ENCODE measurements around the gene CPD. TPM values are rescaled to one million over a fixed set of nuclear protein-coding genes. Genes with fewer than 3 reads are reported as not detected.

The CPD gene
- total RNA-seq (40.2 TPM), polyA plus RNA-seq (10 to 100 TPM in 1 of 4 donors, 1 to 10 TPM in 3; 6.5 to 11.0 (median 8.1) TPM)

DNA sequence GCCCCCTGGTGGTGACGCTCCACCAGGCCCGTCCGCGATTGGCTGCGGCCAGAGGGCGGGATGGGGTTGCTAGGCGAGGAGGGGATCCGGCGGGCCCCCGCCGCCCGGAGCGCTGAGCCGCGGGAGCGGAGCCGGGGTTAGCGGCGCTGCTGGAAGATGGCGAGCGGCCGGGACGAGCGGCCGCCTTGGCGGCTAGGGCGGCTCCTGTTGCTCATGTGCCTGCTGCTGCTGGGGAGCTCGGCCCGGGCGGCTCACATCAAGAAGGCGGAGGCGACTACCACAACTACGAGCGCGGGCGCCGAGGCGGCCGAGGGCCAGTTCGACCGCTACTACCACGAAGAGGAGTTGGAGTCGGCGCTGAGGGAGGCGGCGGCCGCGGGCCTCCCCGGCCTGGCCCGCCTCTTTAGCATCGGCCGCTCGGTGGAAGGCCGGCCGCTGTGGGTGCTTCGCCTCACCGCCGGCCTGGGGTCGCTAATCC is at the start of gene CPD:
CPD (plus strand) TSS at position 103 of the 478 bp plus-strand sequence; CDS start at position 157, 54 bp downstream.
- peak; percentile 94 to 96 (median 96) for DNase-seq
- H3K4me3 Mint-ChIP-seq, result peak within 1 kb of the TSS; percentile 92 to 99 (median 96)
- peaks cover 5% of the 10 kb centered on the region for H3K27me3 ChIP-seq (ENCODE audit: control insufficient read depth, insufficient read depth, low read length)
- no peaks in the 10 kb centered on the region for H3K9me3 Mint-ChIP-seq
- peak; percentile 97 for ATAC-seq (ENCODE audit: low read depth in 2 of 2)
- peaks cover 14 to 58% (median 44%) of the 10 kb centered on the region in 4 donors for H3K4me1 Mint-ChIP-seq
- H3K9me3 ChIP-seq (ENCODE audit: control insufficient read depth in 2 of 2, low read length in 2 of 2), result no peaks in the 10 kb centered on the region
- peak within 1 kb of the TSS; percentile 90 for H3K27ac ChIP-seq (ENCODE audit: insufficient read depth, low read length, poor library complexity, severe bottlenecking)
- peaks cover 4% of the 10 kb centered on the region for H3K27me3 Mint-ChIP-seq
- H3K4me3 ChIP-seq (ENCODE audit: low read depth, low read length), result peak within 1 kb of the TSS; percentile 95
- H3K36me3 ChIP-seq (ENCODE audit: control insufficient read depth, insufficient read depth, low read length), result no peaks in the 10 kb centered on the region
- peaks cover 36% of the 10 kb centered on the region for H3K4me1 ChIP-seq (ENCODE audit: control insufficient read depth, insufficient read depth, low read length, poor library complexity, severe bottlenecking)
- no peaks in the 10 kb centered on the region for H3K36me3 Mint-ChIP-seq
- H3K27ac Mint-ChIP-seq, result peak within 1 kb of the TSS; percentile 94 to 96 (median 95)

DNA sequence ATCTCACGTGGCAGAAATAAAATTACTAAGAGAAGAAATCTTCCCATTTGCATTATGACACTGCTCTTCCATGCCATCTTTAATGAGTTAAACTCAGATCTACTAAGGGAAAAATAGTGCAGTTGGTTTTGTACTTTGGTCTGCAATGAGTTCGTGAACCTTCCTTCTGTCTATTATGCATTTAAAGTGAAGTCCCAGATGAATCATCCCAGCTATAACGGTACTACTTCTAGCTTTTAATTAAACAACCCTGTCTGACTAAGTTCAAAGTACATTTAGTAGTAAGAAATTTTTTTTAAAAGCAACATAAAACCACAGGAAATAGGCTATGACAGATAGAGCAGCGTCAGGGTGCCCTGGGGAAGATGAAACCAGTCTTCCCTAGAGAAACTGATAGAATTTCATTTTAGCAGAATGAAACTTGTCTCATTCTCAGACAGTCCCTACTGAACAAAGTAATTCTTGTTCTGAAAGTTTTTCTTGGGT is 46.6 kb upstream of the CPD start:
- H3K27ac Mint-ChIP-seq, result peak overlapping the region; percentile 15 to 87 (median 44)
- Histone ChIP-seq H3K9me3 (ENCODE audit: control insufficient read depth in 2 of 2, low read length in 2 of 2) (no peaks in the 10 kb centered on the region), H3K4me1 (ENCODE audit: control insufficient read depth, insufficient read depth, low read length, poor library complexity, severe bottlenecking) (peaks cover 32% of the 10 kb centered on the region), H3K4me3 (ENCODE audit: low read depth, low read length) (peak overlapping the region; percentile 71), H3K27me3 (ENCODE audit: control insufficient read depth, insufficient read depth, low read length) (no peaks in the 10 kb centered on the region), H3K36me3 (ENCODE audit: control insufficient read depth, insufficient read depth, low read length) (no peaks in the 10 kb centered on the region), H3K27ac (ENCODE audit: insufficient read depth, low read length, poor library complexity, severe bottlenecking) (peak overlapping the region; percentile 53)
- H3K4me1 Mint-ChIP-seq, result peaks cover 17 to 40% (median 29%) of the 10 kb centered on the region in 4 donors
- H3K4me3 Mint-ChIP-seq, result peak overlapping the region in 3 of 4 donors; percentile 33 to 74 (median 69)
- H3K36me3 Mint-ChIP-seq, result no peaks in the 10 kb centered on the region
- DNase-seq, result peak in 2 of 3 donors; percentile 67 to 75
- ATAC-seq (ENCODE audit: low read depth in 2 of 2), result peak; percentile 93 to 96
- peaks cover 0 to 3% (median 0%) of the 10 kb centered on the region in 7 donors for H3K9me3 Mint-ChIP-seq
- H3K27me3 Mint-ChIP-seq, result peaks cover 4% of the 10 kb centered on the region

DNA sequence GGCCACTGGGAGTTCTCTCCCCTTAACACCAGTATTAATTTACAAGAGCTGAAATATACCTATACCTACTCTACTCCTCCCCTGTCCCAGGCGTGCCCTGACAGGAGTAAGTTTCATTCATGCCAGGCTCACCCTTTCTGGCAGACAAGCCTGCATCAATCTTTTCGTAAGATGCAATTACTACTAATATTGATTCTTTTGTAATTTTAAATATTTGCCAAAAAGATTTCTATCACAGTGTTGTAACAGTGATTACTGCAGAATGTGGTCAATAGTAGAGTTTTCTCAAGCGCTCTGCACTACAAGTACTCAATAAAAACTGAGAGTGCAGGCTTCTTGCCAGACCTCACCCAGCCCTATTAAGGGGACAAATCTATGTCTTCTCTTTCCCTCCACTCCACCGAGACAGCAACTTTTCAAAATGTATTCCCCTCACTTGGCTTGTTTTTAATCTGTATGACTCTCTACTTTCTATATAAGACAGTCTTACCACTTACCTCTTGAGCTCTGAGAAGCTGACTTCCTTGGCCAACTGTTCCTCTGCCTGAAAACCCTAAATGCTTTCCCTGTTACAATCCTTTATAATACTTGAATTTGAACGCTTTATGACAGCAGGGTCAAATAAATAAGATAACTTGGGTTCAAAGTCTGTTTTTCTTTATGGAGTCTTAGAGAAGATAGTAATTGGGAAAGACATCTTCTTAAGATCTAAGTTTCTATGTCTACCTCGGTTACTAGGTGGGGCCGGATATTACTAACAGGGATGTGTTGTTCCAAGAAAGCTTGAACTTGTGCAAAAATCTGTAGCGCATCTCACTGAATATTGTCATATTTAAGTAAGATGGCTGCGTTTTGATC is 45.0 kb upstream of the CPD start, which contains the start of gene TMIGD1:
TMIGD1 (minus strand) TSS at position 555 of the 858 bp plus-strand sequence. CDS start 1,924 bp downstream, outside the sequence.
- Mint-ChIP-seq H3K27me3 (peaks cover 4% of the 10 kb centered on the region), H3K9me3 (peaks cover 0 to 3% (median 0%) of the 10 kb centered on the region in 7 donors), H3K36me3 (no peaks in the 10 kb centered on the region), H3K4me1 (peaks cover 17 to 40% (median 29%) of the 10 kb centered on the region in 4 donors), H3K4me3 (peak within 1 kb of the TSS in 1 of 4 donors; percentile 33), H3K27ac (peak within 1 kb of the TSS in 2 of 3 donors; percentile 44 to 48)
- DNase-seq, result no peak
- Histone ChIP-seq H3K9me3 (ENCODE audit: control insufficient read depth in 2 of 2, low read length in 2 of 2) (no peaks in the 10 kb centered on the region), H3K4me3 (ENCODE audit: low read depth, low read length) (no peak within 1 kb of the TSS), H3K4me1 (ENCODE audit: control insufficient read depth, insufficient read depth, low read length, poor library complexity, severe bottlenecking) (peaks cover 32% of the 10 kb centered on the region), H3K27ac (ENCODE audit: insufficient read depth, low read length, poor library complexity, severe bottlenecking) (no peak within 1 kb of the TSS), H3K36me3 (ENCODE audit: control insufficient read depth, insufficient read depth, low read length) (no peaks in the 10 kb centered on the region), H3K27me3 (ENCODE audit: control insufficient read depth, insufficient read depth, low read length) (no peaks in the 10 kb centered on the region)
- ATAC-seq (ENCODE audit: low read depth in 2 of 2), result no peak

DNA sequence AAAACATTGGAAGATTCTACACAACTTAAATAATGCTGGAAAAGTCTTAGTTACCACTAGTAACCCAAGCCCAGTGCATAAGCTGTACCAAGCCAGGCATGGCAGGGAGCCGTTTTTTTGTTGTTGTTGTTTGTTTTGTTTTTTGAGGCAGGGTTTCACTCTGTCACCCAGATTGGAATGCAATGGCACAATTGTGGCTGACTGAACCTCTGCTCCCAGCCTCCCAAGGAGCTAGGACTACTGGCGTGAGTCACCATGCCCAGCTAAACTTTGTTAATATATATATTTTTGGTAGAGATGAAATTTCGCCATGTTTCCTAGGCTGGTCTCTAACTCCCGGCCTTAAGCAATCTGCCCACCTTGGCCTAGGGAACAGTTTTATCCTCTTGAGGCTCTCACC is 44.3 kb upstream of the CPD start:
- H3K9me3 Mint-ChIP-seq, result peaks cover 0 to 3% (median 0%) of the 10 kb centered on the region in 7 donors
- H3K4me1 Mint-ChIP-seq, result peaks cover 17 to 40% (median 29%) of the 10 kb centered on the region in 4 donors
- DNase-seq, result no peak
- no peak overlapping the region for H3K27ac Mint-ChIP-seq
- no peak overlapping the region for H3K4me3 ChIP-seq (ENCODE audit: low read depth, low read length)
- no peaks in the 10 kb centered on the region for H3K27me3 ChIP-seq (ENCODE audit: control insufficient read depth, insufficient read depth, low read length)
- H3K9me3 ChIP-seq (ENCODE audit: control insufficient read depth in 2 of 2, low read length in 2 of 2), result no peaks in the 10 kb centered on the region
- H3K27ac ChIP-seq (ENCODE audit: insufficient read depth, low read length, poor library complexity, severe bottlenecking), result no peak overlapping the region
- no peaks in the 10 kb centered on the region for H3K36me3 Mint-ChIP-seq
- peaks cover 4% of the 10 kb centered on the region for H3K27me3 Mint-ChIP-seq
- H3K4me1 ChIP-seq (ENCODE audit: control insufficient read depth, insufficient read depth, low read length, poor library complexity, severe bottlenecking), result peaks cover 31% of the 10 kb centered on the region
- ATAC-seq (ENCODE audit: low read depth in 2 of 2), result no peak
- H3K36me3 ChIP-seq (ENCODE audit: control insufficient read depth, insufficient read depth, low read length), result no peaks in the 10 kb centered on the region
- H3K4me3 Mint-ChIP-seq, result no peak overlapping the region

DNA sequence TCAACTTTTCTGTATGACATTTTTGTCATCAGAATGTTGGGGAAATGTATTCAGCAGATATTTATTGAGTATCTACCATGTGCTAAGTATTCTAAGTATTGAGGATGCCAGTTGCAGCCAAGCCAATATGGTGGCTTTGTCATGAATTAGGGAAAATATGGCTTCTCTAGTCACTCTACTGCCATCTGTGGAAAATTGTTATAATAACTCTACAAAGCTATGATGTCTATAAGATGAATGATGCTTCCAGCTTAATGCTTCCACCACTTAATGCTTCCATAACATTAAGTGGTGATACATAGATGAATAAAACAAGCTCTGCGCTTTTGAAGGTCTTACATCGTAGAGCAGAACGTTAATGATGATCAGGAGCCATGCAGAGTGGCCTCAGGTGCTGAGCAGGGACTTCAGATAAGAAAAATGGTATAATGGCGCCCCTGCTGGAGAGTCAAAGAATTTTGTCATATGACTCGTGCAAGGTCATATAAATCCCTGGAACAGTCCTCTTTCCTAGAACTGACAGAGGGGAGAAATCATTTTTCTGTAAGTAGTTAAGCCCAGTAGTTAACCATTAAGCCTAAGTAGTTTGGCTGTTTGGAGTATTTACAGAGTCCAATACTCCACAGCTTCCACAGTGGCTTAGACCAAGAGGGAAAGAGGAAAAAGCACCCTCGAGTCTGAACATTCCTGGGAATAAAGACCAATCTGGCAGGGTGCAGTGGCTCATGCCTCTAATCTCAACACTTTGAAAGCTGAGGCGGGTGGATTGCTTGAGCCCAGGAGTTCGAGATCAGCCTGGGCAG is 42.2 kb upstream of the CPD start:
- ATAC-seq (ENCODE audit: low read depth in 2 of 2) (peak; percentile 19 to 23), DNase-seq (peak; percentile 44 to 74 (median 69))
- Histone ChIP-seq H3K36me3 (ENCODE audit: control insufficient read depth, insufficient read depth, low read length) (no peaks in the 10 kb centered on the region), H3K27ac (ENCODE audit: insufficient read depth, low read length, poor library complexity, severe bottlenecking) (no peak overlapping the region), H3K27me3 (ENCODE audit: control insufficient read depth, insufficient read depth, low read length) (no peaks in the 10 kb centered on the region), H3K4me3 (ENCODE audit: low read depth, low read length) (no peak overlapping the region), H3K4me1 (ENCODE audit: control insufficient read depth, insufficient read depth, low read length, poor library complexity, severe bottlenecking) (peaks cover 18% of the 10 kb centered on the region), H3K9me3 (ENCODE audit: control insufficient read depth in 2 of 2, low read length in 2 of 2) (no peaks in the 10 kb centered on the region)
- no peaks in the 10 kb centered on the region for H3K36me3 Mint-ChIP-seq
- peaks cover 18 to 30% (median 26%) of the 10 kb centered on the region in 4 donors for H3K4me1 Mint-ChIP-seq
- H3K4me3 Mint-ChIP-seq, result no peak overlapping the region
- peaks cover 0 to 3% (median 0%) of the 10 kb centered on the region in 7 donors for H3K9me3 Mint-ChIP-seq
- peaks cover 4% of the 10 kb centered on the region for H3K27me3 Mint-ChIP-seq
- H3K27ac Mint-ChIP-seq, result no peak overlapping the region

DNA sequence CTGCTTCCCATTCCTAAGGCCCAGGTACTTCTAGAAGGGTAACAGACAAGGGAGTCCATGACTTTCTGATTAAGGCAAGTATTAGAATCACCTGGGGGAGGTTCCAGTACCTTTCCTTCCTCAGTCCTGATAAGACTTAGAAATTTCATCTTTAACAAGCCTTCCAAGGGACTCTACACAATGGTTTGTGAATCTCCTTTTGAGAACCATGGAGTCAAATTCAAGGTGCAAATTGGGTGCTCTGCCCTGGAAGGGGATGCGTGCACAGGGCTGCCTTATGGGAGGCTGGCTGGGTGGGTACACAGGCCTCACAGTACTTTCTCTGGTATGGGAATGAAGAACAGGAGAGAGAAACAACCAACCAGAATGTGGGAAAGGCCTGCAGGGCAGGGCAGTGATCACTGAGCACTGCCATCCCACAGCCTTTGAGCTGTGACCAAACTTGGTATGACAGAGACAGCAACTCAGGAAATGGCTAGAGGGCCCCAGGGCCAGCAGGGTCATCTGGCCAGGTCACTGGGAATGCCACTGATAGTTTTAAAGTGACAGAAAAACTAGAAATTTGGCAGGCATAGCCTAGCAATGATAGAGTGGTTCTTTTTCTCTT is 41.2 kb upstream of the CPD start:
- H3K9me3 Mint-ChIP-seq, result peaks cover 0 to 3% (median 0%) of the 10 kb centered on the region in 7 donors
- no peaks in the 10 kb centered on the region for H3K36me3 Mint-ChIP-seq
- Histone ChIP-seq H3K27ac (ENCODE audit: insufficient read depth, low read length, poor library complexity, severe bottlenecking) (no peak overlapping the region), H3K4me3 (ENCODE audit: low read depth, low read length) (no peak overlapping the region), H3K4me1 (ENCODE audit: control insufficient read depth, insufficient read depth, low read length, poor library complexity, severe bottlenecking) (peaks cover 8% of the 10 kb centered on the region), H3K27me3 (ENCODE audit: control insufficient read depth, insufficient read depth, low read length) (no peaks in the 10 kb centered on the region), H3K36me3 (ENCODE audit: control insufficient read depth, insufficient read depth, low read length) (no peaks in the 10 kb centered on the region), H3K9me3 (ENCODE audit: control insufficient read depth in 2 of 2, low read length in 2 of 2) (no peaks in the 10 kb centered on the region)
- H3K27ac Mint-ChIP-seq, result no peak overlapping the region
- no peak for ATAC-seq (ENCODE audit: low read depth in 2 of 2)
- H3K27me3 Mint-ChIP-seq, result no peaks in the 10 kb centered on the region
- H3K4me1 Mint-ChIP-seq, result peaks cover 13 to 21% (median 19%) of the 10 kb centered on the region in 4 donors
- no peak for DNase-seq
- no peak overlapping the region for H3K4me3 Mint-ChIP-seq

DNA sequence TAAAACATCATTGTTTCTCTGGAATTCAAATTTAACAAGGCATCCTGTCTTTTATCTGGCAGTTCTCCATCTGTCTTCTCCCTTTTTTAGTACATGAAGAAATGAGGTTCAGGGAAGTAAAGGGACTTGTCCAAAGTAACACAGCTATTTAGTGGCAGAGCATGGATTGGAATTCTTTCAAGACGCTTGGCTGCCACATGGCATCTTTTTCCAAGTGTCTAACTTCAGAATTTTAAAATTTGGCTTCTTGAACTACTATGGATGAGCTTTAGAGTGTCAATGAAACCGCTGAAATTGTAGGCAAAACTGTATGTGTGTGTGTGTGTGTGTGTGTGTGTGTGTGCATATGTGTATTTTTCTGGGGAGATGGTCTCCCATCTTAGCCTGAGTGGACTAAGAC is 39.6 kb upstream of the CPD start:
- no peak overlapping the region for H3K27ac ChIP-seq (ENCODE audit: insufficient read depth, low read length, poor library complexity, severe bottlenecking)
- H3K36me3 ChIP-seq (ENCODE audit: control insufficient read depth, insufficient read depth, low read length), result no peaks in the 10 kb centered on the region
- peaks cover 0 to 3% (median 0%) of the 10 kb centered on the region in 7 donors for H3K9me3 Mint-ChIP-seq
- H3K4me1 Mint-ChIP-seq, result peaks cover 8 to 16% (median 10%) of the 10 kb centered on the region in 4 donors
- H3K36me3 Mint-ChIP-seq, result no peaks in the 10 kb centered on the region
- H3K4me3 ChIP-seq (ENCODE audit: low read depth, low read length), result no peak overlapping the region
- H3K9me3 ChIP-seq (ENCODE audit: control insufficient read depth in 2 of 2, low read length in 2 of 2), result no peaks in the 10 kb centered on the region
- peaks cover 3% of the 10 kb centered on the region for H3K4me1 ChIP-seq (ENCODE audit: control insufficient read depth, insufficient read depth, low read length, poor library complexity, severe bottlenecking)
- DNase-seq (no peak), ATAC-seq (ENCODE audit: low read depth in 2 of 2) (no peak)
- H3K27ac Mint-ChIP-seq, result no peak overlapping the region
- no peaks in the 10 kb centered on the region for H3K27me3 ChIP-seq (ENCODE audit: control insufficient read depth, insufficient read depth, low read length)
- no peak overlapping the region for H3K4me3 Mint-ChIP-seq
- H3K27me3 Mint-ChIP-seq, result no peaks in the 10 kb centered on the region

All from CD4-positive, CD25-positive, alpha-beta regulatory T cell (primary cell).